ENCODE measurements around the gene AWAT2. TPM values are rescaled to one million over a fixed set of nuclear protein-coding genes. Genes with fewer than 3 reads are reported as not detected.

Gene AWAT2
- total and polyA plus RNA-seq, 2 experiments from 2014 or later, result not detected

DNA sequence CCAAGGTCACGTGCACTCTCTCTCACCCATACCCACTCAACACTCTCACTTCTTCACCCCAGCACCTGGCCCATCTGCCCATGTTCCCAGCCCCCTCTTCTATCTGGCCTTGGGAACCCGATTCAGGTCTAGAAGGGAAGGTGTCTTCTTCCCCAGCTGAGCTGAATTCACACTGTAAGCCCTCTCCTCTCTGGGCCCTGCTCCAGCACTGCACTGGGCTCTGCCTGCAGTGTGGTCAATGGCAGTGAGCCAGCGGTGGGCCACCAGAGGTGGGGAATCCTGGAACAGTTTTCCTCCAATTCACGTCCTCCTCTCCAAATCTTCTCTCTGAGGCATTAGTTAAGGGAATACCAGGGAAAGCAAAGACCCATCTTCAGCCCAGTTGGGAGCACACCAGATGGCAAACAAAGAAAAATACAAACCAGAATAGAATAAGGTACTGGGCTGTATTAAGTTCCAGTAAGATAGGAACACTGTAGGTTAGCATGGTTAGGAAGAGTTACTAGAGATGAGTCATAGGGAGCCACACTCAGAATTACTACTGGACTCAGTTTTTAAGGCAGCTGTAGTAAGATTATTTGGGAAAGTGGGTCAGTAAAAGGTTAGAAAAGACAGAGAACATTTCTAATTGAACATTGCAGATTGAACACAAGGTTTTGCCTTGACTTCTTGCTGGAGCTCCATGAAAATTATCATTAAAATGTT lies 5.0 kb downstream of the AWAT2 start:
- no peak overlapping the region for H2AFZ ChIP-seq
- no peak overlapping the region for H3K4me3 ChIP-seq
- no peaks in the 10 kb centered on the region for H3K4me1 ChIP-seq (ENCODE audit: insufficient read depth)
- DNase-seq (ENCODE audit: low spot score), result no peak
- H3F3A ChIP-seq (replicated peaks; ENCODE audit: low read depth), result no peaks in the 10 kb centered on the region
- no peaks in the 10 kb centered on the region for H3K79me2 ChIP-seq (replicated peaks; ENCODE audit: insufficient read depth)
- H3K36me3 Mint-ChIP-seq (ENCODE audit: low read depth), result no peaks in the 10 kb centered on the region
- no peaks in the 10 kb centered on the region for H3K36me3 ChIP-seq (ENCODE audit: insufficient read depth)
- no peaks in the 10 kb centered on the region for H4K20me1 ChIP-seq (replicated peaks; ENCODE audit: insufficient read depth)
- TF ChIP-seq STAT1 (IDR thresholded peaks at IDR 0.05; ENCODE audit: unreplicated experiment), result no peak
- no peak for TF ChIP-seq EZH2phosphoT487 (IDR thresholded peaks at IDR 0.05; ENCODE audit: unreplicated experiment)
- TF ChIP-seq ZNF114 (CRISPR knock-in tag; IDR thresholded peaks at IDR 0.05), result no peak
- no peak for TF ChIP-seq EZH2 (IDR thresholded peaks at IDR 0.05; ENCODE audit: low read depth, unreplicated experiment)
- TF ChIP-seq CTCF (conservative IDR thresholded peaks at IDR 0.05; ENCODE audit: low read depth in 2 of 2), result no peak
- TF ChIP-seq, protein P1, sequence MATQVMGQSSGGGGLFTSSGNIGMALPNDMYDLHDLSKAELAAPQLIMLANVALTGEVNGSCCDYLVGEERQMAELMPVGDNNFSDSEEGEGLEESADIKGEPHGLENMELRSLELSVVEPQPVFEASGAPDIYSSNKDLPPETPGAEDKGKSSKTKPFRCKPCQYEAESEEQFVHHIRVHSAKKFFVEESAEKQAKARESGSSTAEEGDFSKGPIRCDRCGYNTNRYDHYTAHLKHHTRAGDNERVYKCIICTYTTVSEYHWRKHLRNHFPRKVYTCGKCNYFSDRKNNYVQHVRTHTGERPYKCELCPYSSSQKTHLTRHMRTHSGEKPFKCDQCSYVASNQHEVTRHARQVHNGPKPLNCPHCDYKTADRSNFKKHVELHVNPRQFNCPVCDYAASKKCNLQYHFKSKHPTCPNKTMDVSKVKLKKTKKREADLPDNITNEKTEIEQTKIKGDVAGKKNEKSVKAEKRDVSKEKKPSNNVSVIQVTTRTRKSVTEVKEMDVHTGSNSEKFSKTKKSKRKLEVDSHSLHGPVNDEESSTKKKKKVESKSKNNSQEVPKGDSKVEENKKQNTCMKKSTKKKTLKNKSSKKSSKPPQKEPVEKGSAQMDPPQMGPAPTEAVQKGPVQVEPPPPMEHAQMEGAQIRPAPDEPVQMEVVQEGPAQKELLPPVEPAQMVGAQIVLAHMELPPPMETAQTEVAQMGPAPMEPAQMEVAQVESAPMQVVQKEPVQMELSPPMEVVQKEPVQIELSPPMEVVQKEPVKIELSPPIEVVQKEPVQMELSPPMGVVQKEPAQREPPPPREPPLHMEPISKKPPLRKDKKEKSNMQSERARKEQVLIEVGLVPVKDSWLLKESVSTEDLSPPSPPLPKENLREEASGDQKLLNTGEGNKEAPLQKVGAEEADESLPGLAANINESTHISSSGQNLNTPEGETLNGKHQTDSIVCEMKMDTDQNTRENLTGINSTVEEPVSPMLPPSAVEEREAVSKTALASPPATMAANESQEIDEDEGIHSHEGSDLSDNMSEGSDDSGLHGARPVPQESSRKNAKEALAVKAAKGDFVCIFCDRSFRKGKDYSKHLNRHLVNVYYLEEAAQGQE (IDR thresholded peaks at IDR 0.05; ENCODE audit: unreplicated experiment), result no peak
- no peak for TF ChIP-seq CREB1 (CRISPR knock-in tag; IDR thresholded peaks at IDR 0.05; ENCODE audit: low read depth)
- TF ChIP-seq ZNF331 (CRISPR knock-in tag; IDR thresholded peaks at IDR 0.05; ENCODE audit: low read depth), result no peak
- no peak for TF ChIP-seq POLR2AphosphoS5 (IDR thresholded peaks at IDR 0.05; ENCODE audit: low read depth)
- TF ChIP-seq, protein P2, sequence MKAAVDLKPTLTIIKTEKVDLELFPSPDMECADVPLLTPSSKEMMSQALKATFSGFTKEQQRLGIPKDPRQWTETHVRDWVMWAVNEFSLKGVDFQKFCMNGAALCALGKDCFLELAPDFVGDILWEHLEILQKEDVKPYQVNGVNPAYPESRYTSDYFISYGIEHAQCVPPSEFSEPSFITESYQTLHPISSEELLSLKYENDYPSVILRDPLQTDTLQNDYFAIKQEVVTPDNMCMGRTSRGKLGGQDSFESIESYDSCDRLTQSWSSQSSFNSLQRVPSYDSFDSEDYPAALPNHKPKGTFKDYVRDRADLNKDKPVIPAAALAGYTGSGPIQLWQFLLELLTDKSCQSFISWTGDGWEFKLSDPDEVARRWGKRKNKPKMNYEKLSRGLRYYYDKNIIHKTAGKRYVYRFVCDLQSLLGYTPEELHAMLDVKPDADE (IDR thresholded peaks at IDR 0.05), result no peak
- TF ChIP-seq NANOG (IDR thresholded peaks at IDR 0.05; ENCODE audit: borderline replicate concordance), result no peak
- no peak for TF ChIP-seq ZNF462 (CRISPR knock-in tag; IDR thresholded peaks at IDR 0.05)
- no peak for TF ChIP-seq JUNB (IDR thresholded peaks at IDR 0.05; ENCODE audit: unreplicated experiment)
- H3K4me3 Mint-ChIP-seq, result no peak overlapping the region
- peaks cover 2% of the 10 kb centered on the region for H3K27me3 Mint-ChIP-seq (ENCODE audit: insufficient read depth, low read depth, poor library complexity)
- no peaks in the 10 kb centered on the region for H3K27me3 ChIP-seq (ENCODE audit: insufficient read depth)
- ATAC-seq, result no peak
- no peaks in the 10 kb centered on the region for H3K9me3 Mint-ChIP-seq
- H3K9me2 ChIP-seq (ENCODE audit: insufficient read depth), result no peaks in the 10 kb centered on the region
- no peak overlapping the region for H3K27ac ChIP-seq (ENCODE audit: low read depth)
- no peak overlapping the region for H3K27ac Mint-ChIP-seq
- H3K4me1 Mint-ChIP-seq, result peaks cover 2% of the 10 kb centered on the region
- no peak overlapping the region for H3K4me2 ChIP-seq

Data from GM23338 (cell line).